T-helper 1 cell (primary cell): Measurements from ENCODE around the gene ZDHHC11B.
"Not testable (repeated sequence)": the region's sequence is repeated elsewhere in the genome, so short reads cannot be mapped to it uniquely, and the experiment has no call there.

ENCODE experiments used
- DNase-seq, 5 donors: peaks; one replicate each; pipeline ENCODE4 v3.0.0-alpha.2; 2012 to 2020
- total RNA-seq, 4 donors: gene quantifications; one replicate each; lab custom pipeline; 2026; lab: John Stamatoyannopoulos, UW

The ZDHHC11B gene
- 22.3 to 37.6 (median 32.0) reads per million in 4 donors for total RNA-seq

GRCh38 chr5:784428-785177, at the start of gene ZDHHC11B:
ZDHHC11B (minus strand) TSS chr5:784729; CDS start chr5:766919, 17,810 bp downstream.
- DNase-seq, result peak; percentile 78 to 88 (median 81)

GRCh38 chr5:834013-834412, 49.5 kb upstream of the ZDHHC11B start:
- not testable (repeated sequence) for DNase-seq

GRCh38 chr5:828194-828593, 43.7 kb upstream of the ZDHHC11B start:
- not testable (repeated sequence) for DNase-seq

GRCh38 chr5:825544-825943, 41.0 kb upstream of the ZDHHC11B start:
- not testable (repeated sequence) for DNase-seq

GRCh38 chr5:821504-821903, 37.0 kb upstream of the ZDHHC11B start:
- no peak for DNase-seq

- no peak for DNase-seq
Measured at GRCh38 chr5:820245-820644, 35.7 kb upstream of the ZDHHC11B start.

GRCh38 chr5:819078-819477, 34.5 kb upstream of the ZDHHC11B start:
- no peak for DNase-seq

- no peak for DNase-seq
Measured at GRCh38 chr5:816176-816575, 31.6 kb upstream of the ZDHHC11B start.

- DNase-seq, result no peak
Measured at GRCh38 chr5:815449-815848, 30.9 kb upstream of the ZDHHC11B start.

- not testable (repeated sequence) for DNase-seq
Measured at GRCh38 chr5:813575-813974, 29.0 kb upstream of the ZDHHC11B start.

GRCh38 chr5:811384-811783, 26.9 kb upstream of the ZDHHC11B start:
- DNase-seq, result not testable (repeated sequence)

- DNase-seq, result not testable (repeated sequence)
Measured at GRCh38 chr5:807719-808514, 23.4 kb upstream of the ZDHHC11B start.

- no peak for DNase-seq
Measured at GRCh38 chr5:801472-801871, 16.9 kb upstream of the ZDHHC11B start.

- DNase-seq, result not testable (repeated sequence)
Measured at GRCh38 chr5:801055-801454, 16.5 kb upstream of the ZDHHC11B start.

- not testable (repeated sequence) for DNase-seq
Measured at GRCh38 chr5:798505-799138, 14.1 kb upstream of the ZDHHC11B start.

- DNase-seq, result not testable (repeated sequence)
Measured at GRCh38 chr5:797986-798385, 13.5 kb upstream of the ZDHHC11B start.

GRCh38 chr5:795873-796272, 11.3 kb upstream of the ZDHHC11B start:
- DNase-seq, result not testable (repeated sequence)

- not testable (repeated sequence) for DNase-seq
Measured at GRCh38 chr5:794948-795347, 10.4 kb upstream of the ZDHHC11B start.

GRCh38 chr5:788703-789102, 4.2 kb upstream of the ZDHHC11B start:
- not testable (repeated sequence) for DNase-seq

GRCh38 chr5:787857-788233, 3.3 kb upstream of the ZDHHC11B start:
- DNase-seq, result not testable (repeated sequence)

GRCh38 chr5:787224-787856, 2.8 kb upstream of the ZDHHC11B start:
- not testable (repeated sequence) for DNase-seq

- DNase-seq, result not testable (repeated sequence)
Measured at GRCh38 chr5:785181-785705, 714 bp upstream of the ZDHHC11B start.
